ENCODE measurements around the gene WWOX.

The WWOX gene

DNA sequence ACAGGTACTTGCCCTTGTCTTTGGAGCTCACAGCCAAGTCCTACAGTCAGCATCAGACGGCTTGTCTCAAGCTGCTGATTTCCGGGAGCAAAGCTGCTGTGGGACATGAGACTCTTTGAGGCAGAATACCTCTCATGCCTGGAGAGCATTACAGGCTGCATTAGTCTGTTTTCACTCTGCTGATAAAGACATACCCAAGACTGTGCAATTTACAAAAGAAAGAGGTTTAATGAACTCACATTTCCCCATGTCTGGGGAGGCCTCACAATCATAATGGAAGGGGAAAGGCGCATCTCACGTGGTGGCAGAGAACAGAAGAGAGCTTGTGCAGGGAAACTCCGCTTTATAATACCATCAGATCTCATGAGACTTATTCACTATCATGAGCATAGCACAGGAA is 661.2 kb downstream of the WWOX start:
- Histone ChIP-seq H3K4me1 (ENCODE audit: control insufficient read depth in 1 of 2, insufficient read depth in 1 of 2, low read depth in 1 of 2, low read length in 1 of 2) (no peaks in the 10 kb centered on the region), H3K27ac (no peak overlapping the region), H3K9me3 (no peaks in the 10 kb centered on the region), H3K4me3 (ENCODE audit: low read depth in 1 of 2, low read length in 1 of 2) (no peak overlapping the region), H3K36me3 (no peaks in the 10 kb centered on the region), H3K27me3 (no peaks in the 10 kb centered on the region)
- TF ChIP-seq, protein P1, sequence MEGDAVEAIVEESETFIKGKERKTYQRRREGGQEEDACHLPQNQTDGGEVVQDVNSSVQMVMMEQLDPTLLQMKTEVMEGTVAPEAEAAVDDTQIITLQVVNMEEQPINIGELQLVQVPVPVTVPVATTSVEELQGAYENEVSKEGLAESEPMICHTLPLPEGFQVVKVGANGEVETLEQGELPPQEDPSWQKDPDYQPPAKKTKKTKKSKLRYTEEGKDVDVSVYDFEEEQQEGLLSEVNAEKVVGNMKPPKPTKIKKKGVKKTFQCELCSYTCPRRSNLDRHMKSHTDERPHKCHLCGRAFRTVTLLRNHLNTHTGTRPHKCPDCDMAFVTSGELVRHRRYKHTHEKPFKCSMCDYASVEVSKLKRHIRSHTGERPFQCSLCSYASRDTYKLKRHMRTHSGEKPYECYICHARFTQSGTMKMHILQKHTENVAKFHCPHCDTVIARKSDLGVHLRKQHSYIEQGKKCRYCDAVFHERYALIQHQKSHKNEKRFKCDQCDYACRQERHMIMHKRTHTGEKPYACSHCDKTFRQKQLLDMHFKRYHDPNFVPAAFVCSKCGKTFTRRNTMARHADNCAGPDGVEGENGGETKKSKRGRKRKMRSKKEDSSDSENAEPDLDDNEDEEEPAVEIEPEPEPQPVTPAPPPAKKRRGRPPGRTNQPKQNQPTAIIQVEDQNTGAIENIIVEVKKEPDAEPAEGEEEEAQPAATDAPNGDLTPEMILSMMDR (IDR thresholded peaks at IDR 0.05): no peak

DNA sequence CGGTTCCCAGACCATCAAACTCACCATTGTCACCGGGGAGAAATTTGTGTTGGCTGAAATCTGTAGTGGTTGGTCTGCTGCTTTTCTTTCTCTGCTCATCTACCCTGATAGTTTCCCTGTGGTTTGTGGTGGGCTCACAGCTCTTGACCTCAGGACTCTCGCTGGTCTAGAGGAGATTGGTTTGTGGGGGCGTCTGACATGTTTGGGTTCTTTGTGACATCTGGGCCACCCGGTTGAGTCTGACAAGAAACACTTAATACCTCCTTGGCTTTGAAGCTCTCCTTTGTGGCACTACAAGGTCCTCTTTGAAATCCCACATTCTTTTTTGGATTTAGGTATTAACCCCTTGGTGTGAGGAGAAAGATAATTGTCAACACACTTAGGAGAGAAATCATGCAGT is 662.0 kb downstream of the WWOX start:
- TF ChIP-seq, protein P1 (IDR thresholded peaks at IDR 0.05): no peak

DNA sequence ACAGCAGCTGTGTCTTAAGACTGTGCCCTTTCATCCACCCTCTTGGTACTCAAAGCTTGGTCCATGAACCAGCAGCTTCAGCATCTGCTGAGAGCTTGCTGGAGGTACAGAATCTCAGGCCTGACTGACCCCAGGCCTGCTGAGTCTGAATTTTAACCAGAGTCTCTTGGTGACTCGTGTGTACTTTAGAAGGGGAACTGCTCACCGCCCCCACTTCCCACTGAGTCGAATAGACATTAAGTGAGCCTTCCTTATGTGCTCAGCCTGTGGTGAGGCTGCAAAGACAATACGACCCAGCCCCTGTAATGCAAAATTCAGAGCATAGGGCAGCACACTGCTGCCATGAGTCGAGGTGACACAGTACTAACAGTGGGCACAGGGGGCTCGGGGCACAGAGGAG is 662.8 kb downstream of the WWOX start:
- Histone ChIP-seq H3K36me3 (no peaks in the 10 kb centered on the region), H3K4me1 (ENCODE audit: control insufficient read depth in 1 of 2, insufficient read depth in 1 of 2, low read depth in 1 of 2, low read length in 1 of 2) (no peaks in the 10 kb centered on the region), H3K4me3 (ENCODE audit: low read depth in 1 of 2, low read length in 1 of 2) (no peak overlapping the region), H3K9me3 (no peaks in the 10 kb centered on the region), H3K27me3 (no peaks in the 10 kb centered on the region), H3K27ac (no peak overlapping the region)
- TF ChIP-seq, protein P1 (IDR thresholded peaks at IDR 0.05): no peak

More for the DNA sequence above, 662.0 kb downstream of the WWOX start:
- Histone ChIP-seq H3K4me1 (ENCODE audit: control insufficient read depth in 1 of 2, insufficient read depth in 1 of 2, low read depth in 1 of 2, low read length in 1 of 2) (no peaks in the 10 kb centered on the region), H3K27me3 (no peaks in the 10 kb centered on the region), H3K27ac (no peak overlapping the region), H3K36me3 (no peaks in the 10 kb centered on the region), H3K4me3 (ENCODE audit: low read depth in 1 of 2, low read length in 1 of 2) (no peak overlapping the region), H3K9me3 (no peaks in the 10 kb centered on the region)

DNA sequence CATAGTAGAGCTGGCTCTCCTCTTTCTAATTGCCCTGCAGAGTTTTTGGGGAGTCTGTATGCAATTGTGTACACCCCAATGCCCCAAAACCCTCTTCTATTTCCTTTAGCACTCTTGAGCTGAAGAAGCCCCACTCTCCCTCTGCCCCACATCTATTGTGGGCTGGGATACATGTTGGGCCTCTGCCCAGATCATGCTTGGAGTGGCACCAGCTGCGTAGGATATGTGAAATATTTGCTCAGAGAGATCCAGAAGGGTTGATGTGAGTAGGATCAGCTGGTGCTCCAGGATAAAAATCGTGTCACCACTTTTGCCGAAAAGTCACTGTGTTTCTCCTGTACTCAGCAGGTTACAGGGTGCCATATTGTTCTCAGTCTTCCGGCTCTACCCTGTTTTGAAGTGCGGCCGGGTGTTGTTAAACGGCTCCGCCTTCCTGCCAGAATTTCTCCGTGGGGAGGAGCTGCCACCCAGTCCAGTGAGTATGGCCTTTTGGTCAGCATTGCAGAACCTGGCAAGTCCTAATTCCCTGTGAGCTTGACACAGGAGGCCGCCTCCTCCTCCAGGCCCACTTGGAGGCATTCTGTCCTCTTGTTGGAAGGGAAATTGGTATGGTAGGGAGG is 664.5 kb downstream of the WWOX start:
- no peak overlapping the region for H3K27ac ChIP-seq
- TF ChIP-seq, protein P1 (IDR thresholded peaks at IDR 0.05): no peak
- no peaks in the 10 kb centered on the region for H3K36me3 ChIP-seq
- no peak overlapping the region for H3K4me3 ChIP-seq (ENCODE audit: low read depth in 1 of 2, low read length in 1 of 2)
- H3K27me3 ChIP-seq: no peaks in the 10 kb centered on the region
- H3K4me1 ChIP-seq (ENCODE audit: control insufficient read depth in 1 of 2, insufficient read depth in 1 of 2, low read depth in 1 of 2, low read length in 1 of 2): no peaks in the 10 kb centered on the region
- H3K9me3 ChIP-seq: no peaks in the 10 kb centered on the region

DNA sequence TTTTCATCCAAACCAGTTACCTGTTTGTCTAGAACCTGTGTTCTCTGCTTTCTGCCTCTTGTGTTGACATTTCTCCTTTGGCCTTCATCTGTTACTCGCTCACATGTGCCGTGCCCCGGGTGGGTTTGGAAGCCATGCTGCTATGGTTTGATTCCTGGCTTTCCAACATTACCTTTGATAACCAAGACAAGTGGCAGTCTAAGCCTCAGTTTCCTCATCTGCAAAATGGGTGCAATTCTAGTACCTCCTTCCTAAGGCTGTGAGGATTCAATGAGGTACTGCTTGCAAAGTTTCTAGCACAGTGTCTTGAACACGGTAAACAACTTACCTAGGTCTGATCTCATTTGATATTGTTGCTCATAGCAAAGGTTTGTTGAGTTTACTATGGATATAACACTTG is 665.0 kb downstream of the WWOX start:
- Histone ChIP-seq H3K4me1 (ENCODE audit: control insufficient read depth in 1 of 2, insufficient read depth in 1 of 2, low read depth in 1 of 2, low read length in 1 of 2) (no peaks in the 10 kb centered on the region), H3K4me3 (ENCODE audit: low read depth in 1 of 2, low read length in 1 of 2) (no peak overlapping the region), H3K9me3 (no peaks in the 10 kb centered on the region), H3K27ac (no peak overlapping the region), H3K36me3 (no peaks in the 10 kb centered on the region), H3K27me3 (no peaks in the 10 kb centered on the region)
- TF ChIP-seq, protein P1 (IDR thresholded peaks at IDR 0.05): no peak
